Measurements from ENCODE around the gene ITPK1.

DNA sequence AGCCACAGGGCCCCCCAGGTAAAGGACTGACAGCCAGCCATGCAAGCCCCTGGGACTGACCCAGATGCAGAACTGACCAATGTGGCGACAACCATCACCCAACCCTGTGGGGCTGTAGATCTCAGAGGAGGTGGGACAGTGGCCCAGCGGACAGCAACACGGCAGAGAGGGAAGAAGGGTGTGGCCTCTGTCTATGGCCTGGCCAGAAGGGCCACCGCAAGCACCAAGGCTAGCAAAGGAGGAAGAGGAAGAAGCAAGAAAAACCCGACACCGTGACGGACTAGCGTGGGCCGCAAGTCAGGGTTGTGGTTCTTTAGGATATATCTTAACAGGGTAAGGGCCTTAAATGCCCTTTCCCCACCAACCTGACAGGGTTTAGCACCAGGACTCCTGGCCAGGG is 71.2 kb downstream of the ITPK1 start:
- TF ChIP-seq, protein P1, sequence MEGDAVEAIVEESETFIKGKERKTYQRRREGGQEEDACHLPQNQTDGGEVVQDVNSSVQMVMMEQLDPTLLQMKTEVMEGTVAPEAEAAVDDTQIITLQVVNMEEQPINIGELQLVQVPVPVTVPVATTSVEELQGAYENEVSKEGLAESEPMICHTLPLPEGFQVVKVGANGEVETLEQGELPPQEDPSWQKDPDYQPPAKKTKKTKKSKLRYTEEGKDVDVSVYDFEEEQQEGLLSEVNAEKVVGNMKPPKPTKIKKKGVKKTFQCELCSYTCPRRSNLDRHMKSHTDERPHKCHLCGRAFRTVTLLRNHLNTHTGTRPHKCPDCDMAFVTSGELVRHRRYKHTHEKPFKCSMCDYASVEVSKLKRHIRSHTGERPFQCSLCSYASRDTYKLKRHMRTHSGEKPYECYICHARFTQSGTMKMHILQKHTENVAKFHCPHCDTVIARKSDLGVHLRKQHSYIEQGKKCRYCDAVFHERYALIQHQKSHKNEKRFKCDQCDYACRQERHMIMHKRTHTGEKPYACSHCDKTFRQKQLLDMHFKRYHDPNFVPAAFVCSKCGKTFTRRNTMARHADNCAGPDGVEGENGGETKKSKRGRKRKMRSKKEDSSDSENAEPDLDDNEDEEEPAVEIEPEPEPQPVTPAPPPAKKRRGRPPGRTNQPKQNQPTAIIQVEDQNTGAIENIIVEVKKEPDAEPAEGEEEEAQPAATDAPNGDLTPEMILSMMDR (IDR thresholded peaks at IDR 0.05): no peak
- TF ChIP-seq POLR2A (IDR thresholded peaks at IDR 0.05) (no peak), POLR2AphosphoS5 (IDR thresholded peaks at IDR 0.05) (no peak)

Data from breast epithelium (tissue), 3 donors.